Fibroblast of pulmonary artery (primary cell): ENCODE results near the gene WASF3.

ENCODE experiments used
- DNase-seq: peaks from one replicate; pipeline ENCODE4 v3.0.0-alpha.2; 2010; ENCODE audit warnings: low read depth
- H3K4me3 ChIP-seq: replicated peaks from 2 replicates; pipeline ENCODE4 v1.5.1; 2011; ENCODE audit warnings: low read depth, mild to moderate bottlenecking, control low read depth, low read length, moderate library complexity
- TF ChIP-seq, protein P1 (sequence below): IDR thresholded peaks from 2 replicates; pipeline ENCODE4 v1.5.1; 2011; ENCODE audit warnings: mild to moderate bottlenecking, control low read depth, low read length, inconsistent platforms; ENCODE audit errors: missing control alignments

Gene WASF3

GRCh38 chr13:26616126-26616525, 58.6 kb downstream of the WASF3 start:
- TF ChIP-seq, protein P1, sequence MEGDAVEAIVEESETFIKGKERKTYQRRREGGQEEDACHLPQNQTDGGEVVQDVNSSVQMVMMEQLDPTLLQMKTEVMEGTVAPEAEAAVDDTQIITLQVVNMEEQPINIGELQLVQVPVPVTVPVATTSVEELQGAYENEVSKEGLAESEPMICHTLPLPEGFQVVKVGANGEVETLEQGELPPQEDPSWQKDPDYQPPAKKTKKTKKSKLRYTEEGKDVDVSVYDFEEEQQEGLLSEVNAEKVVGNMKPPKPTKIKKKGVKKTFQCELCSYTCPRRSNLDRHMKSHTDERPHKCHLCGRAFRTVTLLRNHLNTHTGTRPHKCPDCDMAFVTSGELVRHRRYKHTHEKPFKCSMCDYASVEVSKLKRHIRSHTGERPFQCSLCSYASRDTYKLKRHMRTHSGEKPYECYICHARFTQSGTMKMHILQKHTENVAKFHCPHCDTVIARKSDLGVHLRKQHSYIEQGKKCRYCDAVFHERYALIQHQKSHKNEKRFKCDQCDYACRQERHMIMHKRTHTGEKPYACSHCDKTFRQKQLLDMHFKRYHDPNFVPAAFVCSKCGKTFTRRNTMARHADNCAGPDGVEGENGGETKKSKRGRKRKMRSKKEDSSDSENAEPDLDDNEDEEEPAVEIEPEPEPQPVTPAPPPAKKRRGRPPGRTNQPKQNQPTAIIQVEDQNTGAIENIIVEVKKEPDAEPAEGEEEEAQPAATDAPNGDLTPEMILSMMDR = no peak
- peak; percentile 13 for DNase-seq
- no peak overlapping the region for H3K4me3 ChIP-seq

DNA sequence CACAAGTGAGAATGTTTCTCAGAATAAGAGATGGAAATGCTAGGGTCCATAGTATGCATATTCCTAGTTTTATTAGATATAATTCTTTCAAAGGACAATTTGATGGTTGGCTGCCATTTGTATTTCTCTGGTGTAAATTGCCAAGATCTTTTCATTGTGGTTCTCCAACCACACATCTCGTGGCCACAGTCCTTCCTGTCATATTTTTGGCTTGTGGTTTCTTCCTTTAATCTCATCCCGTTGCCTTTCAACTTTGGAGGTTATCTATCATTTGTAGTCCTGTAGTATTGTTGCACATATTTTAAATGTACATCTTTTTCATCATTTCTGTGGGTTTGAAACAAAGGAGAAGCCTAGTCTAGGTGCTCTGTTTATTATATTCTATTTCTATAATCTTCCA, 61.2 kb downstream of the WASF3 start:
- TF ChIP-seq, protein P1 = no peak
- DNase-seq = no peak
- H3K4me3 ChIP-seq = no peak overlapping the region

DNA sequence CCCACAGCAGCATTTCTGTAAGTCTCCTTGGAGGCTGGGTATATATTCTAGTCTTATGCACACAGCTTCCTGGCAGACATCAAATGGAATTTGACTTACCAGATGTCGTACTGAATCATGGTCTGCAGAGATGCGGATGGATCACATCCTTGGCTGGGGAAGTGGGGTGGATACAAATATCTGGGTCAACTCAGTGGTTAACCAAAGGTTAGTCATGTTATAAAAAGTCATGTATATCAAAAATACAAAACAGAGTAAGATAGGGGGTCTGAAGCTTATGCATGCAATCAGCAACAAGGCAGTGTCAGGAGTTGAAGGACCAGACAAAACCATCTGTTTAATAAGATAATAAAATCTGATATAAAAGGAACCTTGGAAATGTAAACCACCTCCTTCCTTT, 61.9 kb downstream of the WASF3 start:
- TF ChIP-seq, protein P1 = no peak
- no peak overlapping the region for H3K4me3 ChIP-seq
- peak; percentile 24 for DNase-seq

GRCh38 chr13:26621731-26622401, 64.4 kb downstream of the WASF3 start:
- no peak for DNase-seq
- H3K4me3 ChIP-seq = no peak overlapping the region
- TF ChIP-seq, protein P1 = no peak

DNA sequence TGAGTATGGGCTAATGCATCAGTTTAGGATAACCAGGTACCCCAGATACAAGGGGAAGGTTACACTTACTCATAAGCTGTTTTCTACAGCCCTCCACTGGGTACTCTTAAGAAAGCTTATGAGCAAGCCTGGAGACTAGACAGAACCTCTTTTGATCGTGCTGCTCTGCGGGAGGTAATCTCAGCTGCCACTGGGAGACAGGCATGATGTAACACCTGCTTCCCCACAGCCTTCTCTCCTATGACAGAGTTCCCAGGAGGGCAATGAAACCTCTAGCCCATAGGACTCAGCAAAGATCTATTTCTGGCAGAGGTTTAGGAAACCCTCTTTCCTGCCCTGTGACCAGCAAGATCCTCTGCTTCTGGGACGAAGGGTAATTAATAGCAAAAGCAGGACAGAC, 65.6 kb downstream of the WASF3 start:
- H3K4me3 ChIP-seq = no peak overlapping the region
- DNase-seq = no peak
- TF ChIP-seq, protein P1 = no peak

- DNase-seq = no peak
- TF ChIP-seq, protein P1 = no peak
- H3K4me3 ChIP-seq = no peak overlapping the region
Measured at GRCh38 chr13:26624572-26624971, 67.1 kb downstream of the WASF3 start.

DNA sequence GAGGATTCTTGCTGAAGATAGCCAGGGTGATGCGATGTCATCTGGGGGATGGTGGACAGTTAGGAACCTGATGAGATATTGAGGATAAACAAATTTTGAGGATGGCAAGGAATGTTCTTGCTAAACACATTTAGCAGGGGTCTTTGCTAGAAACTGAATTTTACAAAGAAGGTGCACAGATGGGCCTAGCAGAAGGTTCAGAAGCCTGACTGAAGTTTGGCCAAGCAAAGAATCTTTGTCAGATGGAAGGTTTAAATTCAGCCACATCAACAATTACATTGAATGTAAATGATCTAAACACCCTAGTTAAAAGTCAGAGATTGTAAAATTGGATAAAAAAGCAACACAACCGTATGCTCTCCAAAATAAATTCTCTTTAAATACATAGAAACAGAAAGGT, 68.8 kb downstream of the WASF3 start:
- H3K4me3 ChIP-seq = no peak overlapping the region
- TF ChIP-seq, protein P1 = no peak
- no peak for DNase-seq
